ENCODE data around the gene TUBGCP3.
A peak's percentile ranks its signal among the peaks of the same experiment; 100 is the strongest.
"Not testable (repeated sequence)": the region's sequence is repeated elsewhere in the genome, so short reads cannot be mapped to it uniquely, and the experiment has no call there.

The TUBGCP3 gene, protein sequence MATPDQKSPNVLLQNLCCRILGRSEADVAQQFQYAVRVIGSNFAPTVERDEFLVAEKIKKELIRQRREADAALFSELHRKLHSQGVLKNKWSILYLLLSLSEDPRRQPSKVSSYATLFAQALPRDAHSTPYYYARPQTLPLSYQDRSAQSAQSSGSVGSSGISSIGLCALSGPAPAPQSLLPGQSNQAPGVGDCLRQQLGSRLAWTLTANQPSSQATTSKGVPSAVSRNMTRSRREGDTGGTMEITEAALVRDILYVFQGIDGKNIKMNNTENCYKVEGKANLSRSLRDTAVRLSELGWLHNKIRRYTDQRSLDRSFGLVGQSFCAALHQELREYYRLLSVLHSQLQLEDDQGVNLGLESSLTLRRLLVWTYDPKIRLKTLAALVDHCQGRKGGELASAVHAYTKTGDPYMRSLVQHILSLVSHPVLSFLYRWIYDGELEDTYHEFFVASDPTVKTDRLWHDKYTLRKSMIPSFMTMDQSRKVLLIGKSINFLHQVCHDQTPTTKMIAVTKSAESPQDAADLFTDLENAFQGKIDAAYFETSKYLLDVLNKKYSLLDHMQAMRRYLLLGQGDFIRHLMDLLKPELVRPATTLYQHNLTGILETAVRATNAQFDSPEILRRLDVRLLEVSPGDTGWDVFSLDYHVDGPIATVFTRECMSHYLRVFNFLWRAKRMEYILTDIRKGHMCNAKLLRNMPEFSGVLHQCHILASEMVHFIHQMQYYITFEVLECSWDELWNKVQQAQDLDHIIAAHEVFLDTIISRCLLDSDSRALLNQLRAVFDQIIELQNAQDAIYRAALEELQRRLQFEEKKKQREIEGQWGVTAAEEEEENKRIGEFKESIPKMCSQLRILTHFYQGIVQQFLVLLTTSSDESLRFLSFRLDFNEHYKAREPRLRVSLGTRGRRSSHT

DNA sequence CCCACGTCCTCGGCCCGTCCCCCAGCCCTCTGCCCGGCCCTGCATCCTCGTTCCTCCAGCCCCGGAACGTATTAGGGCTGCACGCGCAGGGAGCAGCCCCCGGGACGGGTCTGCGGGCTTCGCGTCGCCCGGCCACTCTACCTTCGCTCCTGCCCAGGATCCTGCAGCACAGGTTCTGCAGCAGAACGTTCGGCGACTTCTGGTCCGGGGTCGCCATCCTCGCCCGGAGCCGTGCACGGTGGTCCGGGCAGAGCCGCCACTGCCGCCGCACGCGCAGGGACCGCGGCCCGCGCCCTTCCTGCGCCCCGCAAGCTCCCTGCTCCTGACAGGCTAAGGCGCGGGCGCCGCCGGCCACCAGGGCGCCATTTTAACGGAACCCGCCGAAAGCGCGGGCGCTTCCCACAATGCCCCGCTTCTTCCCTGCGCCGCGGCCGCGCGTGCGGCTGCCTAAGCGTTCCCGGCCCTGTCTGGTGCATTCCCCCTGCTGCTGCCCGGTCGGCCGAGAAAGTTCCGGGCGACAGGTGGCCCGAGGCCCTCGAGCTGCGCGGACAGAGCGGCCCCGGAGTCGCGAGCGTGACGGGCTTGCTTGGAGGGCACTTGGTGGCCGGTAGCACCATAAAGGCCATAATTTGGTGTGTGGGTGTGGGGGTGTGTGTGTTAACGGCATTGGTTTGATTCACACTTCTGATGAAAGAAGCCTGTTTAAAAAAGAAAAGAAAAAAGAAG, at the start of gene TUBGCP3:
Gene TUBGCP3 (minus strand): TSS at position 390 of the 726 bp plus-strand sequence. CDS start 173 bp downstream, at position 217.
- peak; percentile 87 for DNase-seq

DNA sequence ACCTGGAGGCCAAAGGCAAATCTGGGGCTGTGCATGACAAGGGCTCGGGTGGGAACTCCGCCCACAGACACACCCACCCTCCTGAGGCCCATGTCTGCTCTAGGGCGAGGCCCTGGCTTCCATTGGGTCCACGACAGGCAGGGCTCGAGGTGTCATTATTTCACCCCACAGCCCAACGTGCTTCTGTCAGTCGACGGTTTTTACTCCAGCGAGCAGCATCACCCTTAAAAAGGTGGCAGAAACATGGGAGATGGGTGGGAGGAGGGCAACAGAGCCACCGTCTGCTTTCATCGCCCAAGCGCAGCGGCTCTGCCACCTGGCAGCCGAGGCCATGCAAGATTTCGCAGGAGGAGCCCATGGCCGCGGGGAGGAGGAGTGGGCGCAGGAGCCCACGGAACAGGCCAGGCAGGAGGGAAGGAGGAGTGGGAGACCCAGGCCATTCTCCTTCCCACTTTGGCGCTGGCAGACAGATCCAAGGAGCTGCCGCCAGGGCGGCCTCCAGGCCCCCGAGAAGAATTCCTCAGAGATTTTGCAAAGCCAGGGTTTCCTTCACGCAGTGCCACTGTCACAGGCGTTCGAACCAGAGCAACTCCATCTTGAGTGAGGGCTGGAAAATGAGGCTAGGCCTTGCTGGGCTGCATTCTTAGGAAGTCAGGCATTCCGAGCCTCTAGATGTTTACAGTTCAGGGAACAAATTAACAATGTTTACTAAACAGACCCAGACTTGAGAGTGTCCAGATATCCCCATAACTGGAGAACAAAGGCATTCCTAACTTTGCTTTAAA, 49.3 kb upstream of the TUBGCP3 start:
- no peak for DNase-seq

DNA sequence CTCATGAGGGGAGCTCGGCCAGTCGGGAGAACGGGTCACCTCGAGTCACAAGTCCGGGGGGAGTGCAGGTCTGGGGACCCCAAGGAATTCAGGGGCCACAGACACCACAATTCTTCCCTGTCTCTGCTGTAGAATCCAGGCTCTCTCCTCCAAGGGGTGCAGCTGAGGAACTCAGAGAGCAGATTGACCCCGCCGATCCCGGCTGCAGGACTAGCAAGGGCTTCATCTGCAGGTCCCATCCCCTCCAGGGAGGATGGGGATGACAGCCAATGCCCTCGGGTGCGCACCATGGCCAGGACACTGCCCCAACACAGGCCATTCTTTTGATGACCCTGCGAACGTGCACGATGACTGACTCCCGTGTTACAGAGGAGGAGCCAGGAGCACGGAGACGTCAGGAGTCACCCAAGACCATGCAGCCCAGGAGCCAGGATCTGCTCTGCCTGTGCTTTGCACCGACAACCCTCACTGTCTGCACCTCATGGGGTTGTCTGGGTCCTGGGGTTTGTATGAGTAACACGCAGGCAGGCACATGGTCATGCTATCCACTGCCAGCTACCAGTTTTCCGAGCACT, 48.5 kb upstream of the TUBGCP3 start:
- DNase-seq: no peak

DNA sequence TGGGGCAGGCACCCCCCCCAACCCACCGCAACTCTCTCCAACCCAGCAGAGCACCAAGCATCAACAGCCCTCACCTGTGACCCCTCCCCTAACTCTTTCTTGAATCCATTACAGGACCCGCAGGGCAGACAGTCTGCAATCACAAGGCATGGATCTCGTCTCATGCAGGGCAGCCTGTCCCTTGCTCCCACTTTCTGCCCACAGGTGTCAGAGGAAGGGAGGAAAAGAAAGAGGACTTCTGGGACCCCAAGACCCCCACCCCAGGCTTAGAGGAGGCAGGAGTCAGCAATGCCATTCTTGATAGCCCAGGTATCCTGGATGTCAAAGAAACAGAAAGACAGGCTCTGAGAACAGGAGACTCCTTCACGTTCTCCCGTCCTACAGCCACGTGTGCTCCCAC, 47.4 kb upstream of the TUBGCP3 start:
- DNase-seq: no peak

DNA sequence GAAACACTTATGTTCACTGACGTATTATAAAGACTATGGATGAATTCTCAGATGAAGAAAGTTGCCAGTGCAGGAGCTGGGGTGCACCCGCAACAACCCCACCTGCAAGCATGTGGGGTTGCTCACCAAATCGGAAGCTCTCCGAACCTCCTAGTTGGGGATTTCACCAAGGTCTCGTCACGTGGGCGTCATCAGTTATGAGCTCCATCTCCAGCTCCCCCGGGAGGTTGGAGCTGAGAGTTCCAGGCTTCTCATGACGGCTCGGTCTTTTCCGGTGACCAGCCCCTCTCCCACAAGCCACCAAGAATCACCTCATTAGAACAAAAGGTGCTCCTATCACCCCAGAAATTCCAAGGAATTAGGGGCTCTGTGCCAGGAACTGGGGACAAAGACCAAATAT, 46.1 kb upstream of the TUBGCP3 start:
- DNase-seq: no peak

DNA sequence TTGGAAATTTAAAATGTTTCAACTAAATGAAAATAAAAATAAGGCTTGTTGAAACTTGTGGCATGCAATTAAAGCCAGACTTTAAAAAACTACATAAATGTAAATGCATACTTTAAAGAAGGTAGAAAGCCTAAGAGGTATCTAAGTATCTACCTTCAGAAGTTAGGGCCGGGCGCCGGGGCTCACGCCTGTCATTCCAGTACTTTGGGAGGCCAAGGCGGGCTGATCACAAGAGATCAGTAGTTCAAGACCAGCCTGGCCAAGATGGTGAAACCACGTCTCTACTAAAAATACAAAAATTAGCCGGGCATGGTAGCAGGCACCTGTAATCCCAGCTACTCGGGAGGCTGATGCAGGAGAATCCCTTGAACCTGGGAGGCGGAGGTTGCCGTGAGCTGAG, 42.3 kb upstream of the TUBGCP3 start:
- not testable (repeated sequence) for DNase-seq

DNA sequence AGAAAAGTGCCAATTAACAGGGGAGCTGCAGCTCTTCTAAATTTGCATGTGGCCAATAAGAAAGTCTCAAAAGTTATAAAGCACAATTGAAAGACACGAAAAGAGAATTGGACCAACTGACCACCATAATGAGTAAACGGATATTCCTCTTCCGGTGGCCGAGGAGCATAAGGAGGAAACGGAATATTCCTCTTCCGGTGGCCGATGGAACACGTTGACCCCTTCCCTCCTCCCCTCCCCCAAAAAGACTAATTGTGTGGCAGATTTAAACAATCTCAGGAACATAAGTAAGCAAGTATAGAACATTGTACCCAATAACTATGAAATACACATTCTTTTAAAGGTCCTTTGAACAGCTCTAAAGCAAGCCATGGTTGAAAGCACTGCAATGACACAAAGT, 41.2 kb upstream of the TUBGCP3 start:
- DNase-seq: no peak

DNA sequence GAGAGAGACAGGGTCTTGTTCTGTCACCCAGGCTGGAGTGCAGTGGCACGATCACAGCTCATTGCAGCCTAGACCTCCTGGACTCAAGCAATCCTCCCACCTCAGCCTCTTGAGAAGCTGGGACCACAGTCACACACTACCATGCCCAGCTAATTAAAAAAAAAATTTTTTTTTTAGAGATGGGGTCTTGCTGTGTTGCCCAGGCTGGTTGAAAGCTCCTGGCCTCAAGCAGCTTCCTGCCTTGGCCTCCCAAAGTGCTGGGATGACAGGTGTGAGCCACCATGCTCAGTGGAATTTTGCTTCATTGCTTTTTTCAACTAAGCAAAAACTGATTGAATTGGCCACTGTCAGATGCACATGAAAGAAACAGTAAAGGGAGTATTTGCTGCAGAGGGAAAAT, 39.7 kb upstream of the TUBGCP3 start:
- not testable (repeated sequence) for DNase-seq

DNA sequence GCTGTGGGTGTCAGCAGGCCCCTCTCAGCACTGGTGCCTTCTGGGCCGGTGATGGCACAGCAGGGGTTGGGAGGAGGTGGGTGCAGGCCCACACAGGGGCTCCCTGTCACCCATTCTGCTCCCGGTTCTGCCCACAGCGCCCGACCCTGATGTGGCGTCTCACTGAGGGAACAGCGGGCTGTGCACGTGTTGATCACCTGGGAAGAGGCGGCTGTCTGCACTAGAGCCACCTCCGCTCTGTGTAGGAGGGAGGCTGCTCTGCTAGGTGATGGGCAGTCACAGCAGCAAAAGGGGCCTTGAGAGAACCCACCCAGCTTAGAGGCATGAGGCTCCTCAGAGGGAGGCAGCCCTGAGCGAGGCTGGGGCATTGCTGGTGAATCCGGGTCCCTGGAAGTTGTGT, 39.2 kb upstream of the TUBGCP3 start:
- DNase-seq: no peak

DNA sequence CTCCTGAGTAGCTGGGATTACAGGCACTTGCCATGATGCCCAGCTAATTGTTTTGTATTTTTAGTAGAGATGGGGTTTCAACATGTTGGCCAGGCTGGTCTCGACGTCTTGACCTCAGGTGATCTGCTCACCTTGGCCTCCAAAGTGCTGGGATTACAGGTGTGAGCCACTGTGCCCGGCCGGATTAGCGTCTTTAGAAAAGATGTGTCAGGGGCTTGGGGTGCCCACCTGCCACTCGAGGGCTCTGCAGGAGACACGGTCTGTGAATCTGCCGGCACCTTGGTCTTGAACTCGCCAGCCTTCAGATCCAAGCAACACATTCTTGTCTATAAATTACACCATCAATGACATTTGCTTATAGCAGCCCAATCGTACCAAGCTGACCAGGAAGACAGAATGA, 38.8 kb upstream of the TUBGCP3 start:
- no peak for DNase-seq

DNA sequence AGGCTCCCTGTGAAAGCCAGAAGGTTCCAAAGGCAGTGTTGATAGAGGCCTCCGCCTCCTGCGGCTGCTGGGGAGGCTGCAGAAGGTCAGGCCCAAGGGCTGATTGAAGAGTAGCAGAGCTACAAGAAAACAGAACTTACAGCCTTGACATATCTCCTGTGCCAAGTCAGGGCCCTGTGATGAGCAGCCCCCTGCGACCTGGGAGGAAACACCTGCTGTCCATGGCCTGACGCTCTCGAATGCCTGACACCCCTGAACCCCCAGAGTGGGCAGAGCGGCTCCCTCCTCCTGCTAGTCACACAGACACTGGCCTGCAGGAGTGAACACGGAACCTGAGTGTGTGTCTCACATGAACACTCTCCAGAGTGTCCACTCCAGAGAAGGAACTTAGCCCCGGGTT, 38.2 kb upstream of the TUBGCP3 start:
- no peak for DNase-seq

DNA sequence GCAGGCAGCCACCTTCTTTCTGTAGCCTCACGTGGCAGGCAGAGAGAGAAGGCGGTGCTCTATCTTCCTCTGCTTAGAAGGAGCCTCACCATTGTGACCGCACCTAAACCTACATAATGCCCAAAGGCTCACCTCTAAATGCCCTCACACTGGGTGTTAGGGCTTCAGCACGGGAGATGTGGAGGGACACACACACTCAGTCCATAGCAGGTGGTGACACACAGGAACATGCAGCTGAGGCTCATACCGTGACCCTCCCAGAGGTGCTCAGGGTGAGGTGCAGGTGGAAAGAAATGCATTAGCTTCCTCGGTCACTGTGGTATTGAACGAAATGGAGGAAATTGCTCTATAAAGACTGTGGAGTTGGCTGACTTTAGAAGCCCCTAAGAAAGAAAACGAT, 37.7 kb upstream of the TUBGCP3 start:
- DNase-seq: no peak

DNA sequence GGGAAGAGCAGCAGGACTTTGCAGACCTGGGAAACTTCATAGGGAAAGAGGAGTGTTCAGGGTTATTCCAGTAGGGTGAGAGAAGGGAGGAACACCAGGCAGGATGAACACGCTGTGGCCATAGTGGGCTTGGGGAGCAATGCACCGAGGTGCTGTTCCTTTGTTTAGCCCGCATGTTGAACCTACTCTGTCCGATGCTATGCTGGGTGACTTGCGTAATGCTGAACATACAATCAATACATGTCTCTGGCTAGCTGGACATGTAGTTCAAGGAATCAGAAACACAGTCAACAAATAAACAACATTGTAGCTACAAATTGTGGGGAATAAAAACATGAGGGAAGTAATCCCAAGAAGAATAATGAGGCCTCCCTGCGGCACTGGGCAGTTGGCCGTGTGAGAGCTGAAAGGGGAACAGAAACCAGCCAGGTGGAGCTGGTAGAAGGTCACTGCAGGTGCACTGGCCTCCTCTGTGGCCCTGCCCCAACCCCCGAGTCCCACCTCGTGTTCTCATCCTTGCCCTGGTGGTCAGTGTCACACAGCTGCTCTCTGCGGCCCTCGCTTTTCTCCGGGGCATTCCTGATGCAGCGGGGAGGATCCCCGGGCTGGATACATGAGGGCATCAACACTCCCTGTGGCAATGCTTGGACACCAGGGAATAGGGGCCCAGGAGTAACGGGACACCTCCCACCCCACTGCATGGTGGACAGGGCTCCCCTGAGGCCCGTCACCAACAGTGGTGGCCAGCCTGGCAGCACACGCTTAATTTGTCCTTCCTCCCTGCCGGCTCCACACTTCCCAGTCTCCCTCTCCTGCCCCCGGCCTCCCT, 36.9 kb upstream of the TUBGCP3 start:
- DNase-seq: no peak

DNA sequence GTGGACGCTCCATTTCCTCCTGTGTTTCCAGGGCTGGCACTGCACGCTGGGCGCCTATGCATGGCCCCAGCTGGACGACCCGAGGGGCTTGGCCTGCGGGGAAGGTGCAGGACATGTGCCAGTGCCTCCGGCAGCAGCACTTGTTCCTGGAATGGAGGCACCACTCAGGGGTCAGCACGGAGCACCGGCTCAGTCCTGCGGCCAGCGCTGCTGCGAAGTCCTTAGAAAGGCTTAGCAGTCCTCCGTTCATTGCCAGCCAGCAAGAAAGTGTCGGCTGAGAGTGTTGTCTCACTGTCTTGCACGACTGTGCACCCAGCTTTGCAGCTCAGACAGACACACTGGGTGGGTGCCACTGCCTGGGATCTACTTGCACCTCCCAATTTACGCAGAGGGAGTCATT, 36.1 kb upstream of the TUBGCP3 start:
- DNase-seq: no peak

DNA sequence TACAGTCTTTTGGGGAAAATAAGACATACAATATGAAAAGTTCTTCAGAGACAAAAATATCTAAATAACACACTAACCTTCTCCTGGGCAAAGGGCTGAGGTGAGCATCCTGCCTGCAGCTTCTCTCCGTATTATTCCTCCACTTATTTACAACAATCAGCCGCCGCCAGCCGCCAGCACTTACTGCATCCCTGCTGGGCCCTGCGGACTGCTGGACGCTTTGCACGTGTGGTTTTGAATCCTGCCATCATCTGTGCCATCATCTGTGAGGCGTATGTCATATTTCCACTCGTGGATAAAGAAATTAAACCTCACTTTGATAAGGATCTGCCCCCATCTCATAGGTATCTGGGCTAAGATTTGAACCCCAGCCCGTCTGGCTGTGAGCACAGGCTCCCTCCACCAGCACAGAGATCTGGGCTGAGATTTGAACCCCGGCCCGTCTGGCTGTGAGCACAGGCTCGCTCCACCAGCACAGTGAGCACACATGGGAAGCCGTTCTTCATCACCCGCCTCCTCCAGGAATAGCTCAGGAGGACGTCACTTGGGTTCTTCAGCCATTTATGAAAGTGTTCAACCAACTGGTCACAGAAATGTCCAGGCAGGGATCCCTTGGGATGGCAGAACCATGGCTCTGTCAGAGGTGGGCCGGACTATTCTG, 35.2 kb upstream of the TUBGCP3 start:
- DNase-seq: no peak

DNA sequence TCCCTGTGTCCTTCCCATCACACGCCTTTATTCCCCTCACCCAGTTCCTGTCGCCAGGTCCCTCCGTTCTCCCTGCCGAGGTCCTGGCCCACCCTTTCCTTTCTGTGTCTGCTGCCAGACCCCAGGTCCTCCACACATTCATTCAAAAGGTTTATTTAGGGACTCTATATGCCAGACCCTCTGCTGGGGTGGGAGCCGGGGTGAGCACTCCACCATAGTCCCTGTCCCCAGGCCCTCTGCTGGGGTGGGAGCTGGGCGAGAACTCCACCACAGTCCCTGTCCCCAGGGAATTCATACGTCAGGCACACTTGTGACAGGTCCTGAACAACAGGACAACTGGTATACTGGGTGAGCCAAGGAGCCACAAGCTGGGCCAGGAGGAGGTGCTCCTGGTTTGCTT, 34.4 kb upstream of the TUBGCP3 start:
- no peak for DNase-seq

DNA sequence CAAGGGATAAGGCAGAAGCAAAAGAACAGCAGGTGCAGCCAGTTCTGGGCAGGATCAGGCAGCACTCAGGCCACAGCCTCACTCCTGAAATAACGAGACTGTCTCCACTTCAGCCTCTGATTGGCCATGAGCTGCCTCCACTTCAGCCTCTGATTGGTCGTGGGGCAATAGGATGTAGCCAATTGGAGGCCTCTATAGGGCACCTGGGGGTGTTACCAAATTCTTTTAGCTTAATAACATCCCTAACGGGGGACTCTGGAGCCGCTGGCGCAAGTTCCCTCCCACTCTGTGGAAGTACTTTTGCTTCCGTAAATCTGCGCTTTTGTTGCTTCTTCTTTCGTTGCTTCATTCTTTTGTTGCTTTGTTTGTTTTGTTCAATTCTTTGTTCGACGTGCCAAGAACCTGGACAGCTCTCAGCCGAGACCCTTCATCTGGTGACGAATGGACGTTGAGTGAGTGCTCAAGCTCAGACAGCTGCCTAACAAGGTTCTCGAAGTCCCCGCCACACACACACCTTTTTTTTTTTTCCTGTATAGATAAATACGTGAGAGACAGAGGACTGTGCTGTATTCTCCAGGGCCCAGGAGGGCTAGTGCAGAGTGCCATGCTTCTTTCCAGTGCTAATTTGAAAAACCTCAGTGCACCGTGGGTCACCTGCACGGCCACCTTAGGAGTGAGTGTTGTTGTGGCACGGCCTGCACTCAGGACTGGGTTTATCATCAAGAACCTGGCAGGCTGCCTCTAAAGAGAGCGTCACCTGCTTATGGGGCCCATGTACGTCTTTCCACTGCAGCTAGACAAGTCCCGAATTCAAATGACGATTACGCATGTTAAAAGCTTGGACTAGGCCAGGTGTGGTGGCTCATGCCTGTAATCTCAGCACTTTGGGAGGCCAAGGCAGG, 32.0 kb upstream of the TUBGCP3 start:
- DNase-seq: peak; percentile 95

DNA sequence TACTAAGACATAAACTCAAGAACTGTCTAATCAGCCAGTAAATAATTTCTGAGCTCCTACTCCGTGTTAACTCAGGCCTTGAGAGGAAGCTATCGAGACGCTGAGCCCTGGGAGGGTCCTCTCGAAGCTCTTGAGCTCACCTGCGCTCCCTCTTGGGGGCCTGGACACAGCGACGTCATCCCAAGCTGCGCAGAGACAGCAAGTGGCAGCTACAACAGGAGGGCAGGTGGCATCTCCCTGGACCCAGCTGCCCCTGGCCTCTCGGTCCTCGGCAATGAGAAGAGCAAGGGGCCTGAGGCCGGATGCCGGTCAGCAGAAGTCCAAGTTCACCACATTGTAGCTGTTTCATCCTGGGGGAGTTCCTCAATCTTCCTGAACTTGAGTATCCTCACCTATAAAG, 30.5 kb upstream of the TUBGCP3 start:
- no peak for DNase-seq

DNA sequence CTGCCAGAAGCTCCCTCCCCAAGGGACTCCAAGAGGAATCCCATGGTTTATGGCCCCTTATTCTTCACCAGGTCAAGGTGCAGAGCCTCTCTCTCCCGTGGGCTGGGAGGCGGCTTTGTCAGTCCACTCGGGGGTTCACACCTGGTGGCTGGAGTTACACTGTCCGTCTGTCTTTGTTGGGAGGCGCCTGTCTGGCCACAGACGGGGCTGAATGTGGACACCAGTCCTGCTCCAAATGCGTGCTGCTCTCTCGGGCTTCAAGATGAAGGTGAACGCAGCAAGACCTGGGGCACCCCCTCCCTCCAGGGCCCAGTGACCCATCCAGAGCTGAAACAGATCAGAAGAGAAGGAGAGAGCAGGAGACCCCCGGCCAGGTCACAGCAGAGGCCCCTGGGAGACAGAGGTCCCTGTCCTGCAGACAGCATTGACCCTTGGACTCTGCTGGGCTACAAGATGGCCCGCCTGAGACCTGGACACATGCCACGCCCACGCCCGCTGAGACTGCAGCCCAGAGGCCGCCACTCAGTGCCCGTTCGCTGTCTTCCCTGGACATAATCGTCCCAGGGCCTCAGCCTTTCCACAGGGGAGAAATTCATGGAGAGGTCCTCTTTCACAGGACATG, 29.9 kb upstream of the TUBGCP3 start:
- DNase-seq: no peak
